Occipital lobe (tissue), 2 donors: ENCODE results near the gene PHYHIPL. TPM values are rescaled to one million over a fixed set of nuclear protein-coding genes. Genes with fewer than 3 reads are reported as not detected.

Experiments
- DNase-seq: peaks from one replicate; lab custom pipeline; 2025; lab: John Stamatoyannopoulos, UW
- total RNA-seq: library from RNA; depleted of rRNA; stranded (reverse); fragments of >200 nt; gene quantifications from one replicate; pipeline ENCODE4 v1.2.3, GENCODE V29; 2014

The PHYHIPL gene
- 42.4 TPM for total RNA-seq

DNA sequence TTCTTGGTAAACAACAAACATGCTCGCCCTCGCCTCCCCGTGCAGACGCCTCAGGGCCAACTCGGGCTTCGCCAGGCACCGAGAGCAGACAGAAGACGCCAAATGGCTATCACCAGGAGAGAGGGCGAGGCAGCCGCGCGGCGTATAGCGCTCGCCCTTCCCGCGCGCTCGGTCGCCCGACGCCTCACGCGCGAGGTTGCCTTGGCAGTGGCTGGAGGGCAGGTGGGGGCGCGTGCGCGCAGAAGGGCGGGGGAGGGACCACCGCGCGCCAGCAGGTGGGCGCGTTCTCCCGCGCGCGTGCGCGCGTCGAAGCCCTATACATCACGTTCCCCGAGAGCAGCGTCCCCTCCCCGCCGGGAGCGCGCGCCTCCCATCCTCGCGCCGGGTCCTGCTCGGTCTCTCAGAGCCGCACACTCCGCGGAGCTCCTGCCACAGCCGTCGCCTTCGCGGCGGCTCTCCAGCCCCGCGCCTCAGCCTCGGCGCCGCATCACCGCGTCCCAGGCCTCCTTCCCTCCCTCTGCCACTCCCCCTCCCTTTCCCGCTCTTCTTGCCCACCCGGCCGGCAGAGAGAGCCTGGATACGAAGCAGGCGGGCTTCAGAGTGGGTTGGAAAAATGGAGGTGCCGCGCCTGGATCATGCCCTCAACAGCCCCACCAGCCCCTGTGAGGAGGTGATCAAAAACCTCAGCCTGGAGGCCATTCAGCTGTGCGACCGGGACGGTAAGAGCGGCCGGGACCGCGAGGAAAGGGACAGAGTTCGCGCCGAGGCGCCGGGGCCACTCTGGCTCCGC, at the start of gene PHYHIPL:
PHYHIPL (plus strand) TSS at position 403 of the 790 bp plus-strand sequence; CDS start at position 614, 211 bp downstream.
- DNase-seq, result peak; percentile 62

- DNase-seq, result no peak
Measured at GRCh38 chr10:59126991-59127390, 49.5 kb upstream of the PHYHIPL start.

GRCh38 chr10:59127991-59128390, 48.5 kb upstream of the PHYHIPL start:
- no peak for DNase-seq

DNA sequence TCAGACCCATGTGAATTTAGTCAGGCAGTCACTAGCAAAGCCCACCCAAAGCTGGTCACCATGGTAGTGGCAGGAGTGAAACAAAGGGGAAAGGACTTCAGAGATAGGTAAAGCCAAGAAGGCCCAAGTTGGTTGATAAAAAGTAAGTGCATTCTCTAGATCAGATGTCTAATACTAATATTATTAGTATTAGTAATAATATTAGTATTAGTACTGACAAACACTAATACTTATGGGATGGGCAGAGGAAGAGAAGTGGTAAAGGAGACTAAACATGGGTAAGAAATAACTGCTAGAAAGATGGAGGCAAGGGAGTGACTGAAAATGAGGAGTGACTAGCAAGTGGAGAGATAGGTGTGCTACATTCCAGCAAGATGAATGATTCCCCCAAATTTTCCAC, 46.6 kb upstream of the PHYHIPL start:
- no peak for DNase-seq

GRCh38 chr10:59131666-59132065, 44.8 kb upstream of the PHYHIPL start:
- DNase-seq, result no peak

GRCh38 chr10:59133841-59134593, 42.4 kb upstream of the PHYHIPL start:
- DNase-seq, result no peak

GRCh38 chr10:59134785-59135184, 41.7 kb upstream of the PHYHIPL start:
- no peak for DNase-seq

DNA sequence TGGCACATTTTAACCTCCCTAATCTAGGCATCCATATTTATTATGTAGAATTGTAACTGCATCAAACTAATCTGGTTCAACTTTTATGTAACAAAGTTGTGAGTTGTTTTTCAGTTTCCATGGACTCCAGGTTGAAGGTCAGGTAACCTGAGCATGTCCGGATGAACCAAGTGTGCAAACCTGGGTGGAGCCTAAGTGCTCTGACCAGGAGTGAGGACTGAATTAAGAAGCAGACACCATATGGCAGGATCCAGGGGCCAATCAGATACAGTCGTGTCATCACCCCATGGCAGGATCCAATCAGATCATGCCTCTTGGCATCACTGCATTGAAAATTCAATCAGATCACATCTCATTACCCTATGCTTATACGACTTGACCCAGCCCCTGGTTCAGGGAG, 41.2 kb upstream of the PHYHIPL start:
- no peak for DNase-seq

DNA sequence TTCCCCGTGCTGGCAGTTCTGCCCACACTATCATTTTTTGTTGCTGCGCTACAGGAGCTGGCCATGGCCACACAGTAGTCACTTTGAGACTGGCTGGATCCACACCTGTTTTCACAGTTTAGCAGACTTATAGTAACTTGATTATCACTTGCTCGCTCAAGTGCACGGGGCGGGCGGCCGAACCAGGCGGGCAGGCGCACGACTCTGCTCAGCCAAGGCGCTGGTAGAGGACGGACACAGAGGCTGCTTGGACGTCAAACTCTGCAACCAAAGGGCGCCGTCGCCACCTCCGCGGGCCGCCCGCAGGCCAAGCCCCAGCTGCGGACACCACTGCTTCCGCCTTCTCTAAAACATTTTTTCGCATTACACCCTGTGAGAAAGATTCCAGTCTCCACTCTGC, 38.4 kb upstream of the PHYHIPL start:
- DNase-seq, result no peak

DNA sequence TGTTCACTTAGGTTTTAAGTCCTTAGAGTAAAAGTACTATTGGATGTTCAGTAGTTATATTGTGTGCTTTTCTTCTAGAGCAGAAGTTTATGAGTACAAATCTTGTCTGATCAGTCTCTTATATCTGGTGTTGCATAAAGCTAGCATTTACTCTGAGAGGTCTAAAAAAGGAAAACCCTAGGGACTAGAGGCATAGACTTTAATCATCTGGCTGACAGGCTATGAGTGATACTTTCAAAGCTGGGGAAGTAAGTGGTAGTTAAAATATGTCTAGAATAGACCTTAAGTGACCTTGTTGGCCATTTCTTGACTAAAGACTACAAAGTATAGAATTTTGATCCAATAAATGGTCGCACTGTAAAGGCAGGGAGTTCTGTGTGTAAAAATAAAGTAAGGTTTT, 32.9 kb upstream of the PHYHIPL start:
- DNase-seq, result no peak

GRCh38 chr10:59148701-59149100, 27.7 kb upstream of the PHYHIPL start:
- no peak for DNase-seq

- no peak for DNase-seq
Measured at GRCh38 chr10:59155556-59155955, 20.9 kb upstream of the PHYHIPL start.

- DNase-seq, result no peak
Measured at GRCh38 chr10:59167512-59167911, 8.9 kb upstream of the PHYHIPL start.

DNA sequence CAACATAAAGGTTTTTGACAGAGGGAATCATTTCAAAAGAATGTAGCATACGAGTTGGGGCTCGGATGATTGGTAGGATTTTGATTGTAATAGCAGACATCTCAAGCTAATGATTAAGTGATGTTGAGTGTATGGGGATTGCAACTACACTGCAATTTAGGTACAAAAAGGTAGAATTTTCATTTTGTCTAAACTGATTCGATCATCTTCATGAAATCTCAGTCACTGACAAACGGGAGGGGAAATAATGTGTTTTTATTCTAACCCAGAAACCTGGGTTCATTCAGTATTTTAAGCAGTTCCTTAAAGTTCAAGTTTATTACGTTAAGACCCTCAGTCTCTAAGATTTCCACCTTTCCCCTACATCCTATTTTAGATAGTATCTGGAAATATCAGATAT, 3.9 kb upstream of the PHYHIPL start:
- DNase-seq, result no peak

GRCh38 chr10:59173414-59173813, 3.0 kb upstream of the PHYHIPL start:
- no peak for DNase-seq

GRCh38 chr10:59175538-59176240, 754 bp upstream of the PHYHIPL start:
- peak; percentile 60 for DNase-seq

DNA sequence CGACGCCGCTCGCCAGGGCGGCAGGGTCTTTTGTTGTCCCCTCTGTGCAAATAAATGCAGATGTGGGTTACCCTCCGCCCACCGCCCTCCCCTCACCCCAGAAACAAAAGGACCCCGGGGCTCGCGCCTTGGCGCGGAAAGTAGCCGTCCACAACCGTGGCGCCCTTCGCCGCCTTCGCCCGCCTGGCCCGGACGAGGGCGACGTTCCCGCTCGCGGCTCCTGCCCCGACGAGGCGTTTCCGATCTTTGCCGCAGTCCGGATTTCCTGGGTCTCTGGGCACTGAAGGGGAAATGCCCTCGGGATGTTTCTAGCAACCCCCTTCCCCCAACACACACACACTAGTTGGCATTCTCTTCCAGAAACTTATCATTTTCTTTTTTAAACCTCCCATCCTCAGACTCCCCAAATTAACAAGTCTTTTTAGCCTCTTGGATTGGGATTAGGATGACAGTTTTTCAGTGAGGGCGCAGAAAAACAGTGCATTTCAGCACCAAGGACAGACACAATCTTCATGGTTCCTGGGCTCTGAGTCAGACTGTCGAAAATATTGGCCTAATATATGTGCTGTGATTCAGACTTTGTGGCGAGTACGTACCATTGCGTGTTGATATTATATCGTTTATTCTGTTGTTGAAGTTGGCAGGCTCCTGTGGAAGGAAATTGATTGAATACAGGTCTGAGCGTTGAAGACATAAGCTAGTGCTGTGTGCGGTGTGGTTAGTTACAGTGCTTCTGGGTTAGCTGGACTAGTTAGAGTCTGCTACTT, 771 bp downstream of the PHYHIPL start:
- peak; percentile 48 for DNase-seq

GRCh38 chr10:59177836-59178235, 1.4 kb downstream of the PHYHIPL start:
- DNase-seq, result no peak

DNA sequence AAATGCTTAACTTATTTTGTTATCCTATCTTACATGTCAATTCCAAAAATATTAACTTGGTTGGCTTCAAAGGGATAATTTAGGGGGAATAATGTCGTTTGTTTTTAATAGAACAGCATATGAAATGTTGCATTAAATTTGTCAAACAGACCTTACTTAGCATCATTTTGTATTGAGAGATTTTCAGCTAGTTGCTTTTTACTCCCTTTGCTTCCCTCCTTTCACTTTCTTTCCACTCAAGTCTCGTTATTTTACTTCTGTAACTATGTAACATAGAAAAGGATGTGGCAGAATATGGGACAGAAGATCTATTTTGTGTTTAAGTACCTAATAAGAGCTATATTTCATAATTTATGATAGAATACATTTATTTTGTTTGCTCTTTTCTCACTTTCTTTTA, 2.6 kb downstream of the PHYHIPL start:
- DNase-seq, result no peak

GRCh38 chr10:59180689-59181270, 4.3 kb downstream of the PHYHIPL start:
- no peak for DNase-seq

- DNase-seq, result no peak
Measured at GRCh38 chr10:59181668-59182067, 5.2 kb downstream of the PHYHIPL start.
